ENCODE results near the gene NOXA1. TPM values are rescaled to one million over a fixed set of nuclear protein-coding genes. Genes with fewer than 3 reads are reported as not detected.

The NOXA1 gene
- total RNA-seq, 1 donor from 2014 or later: 0.50 TPM

DNA sequence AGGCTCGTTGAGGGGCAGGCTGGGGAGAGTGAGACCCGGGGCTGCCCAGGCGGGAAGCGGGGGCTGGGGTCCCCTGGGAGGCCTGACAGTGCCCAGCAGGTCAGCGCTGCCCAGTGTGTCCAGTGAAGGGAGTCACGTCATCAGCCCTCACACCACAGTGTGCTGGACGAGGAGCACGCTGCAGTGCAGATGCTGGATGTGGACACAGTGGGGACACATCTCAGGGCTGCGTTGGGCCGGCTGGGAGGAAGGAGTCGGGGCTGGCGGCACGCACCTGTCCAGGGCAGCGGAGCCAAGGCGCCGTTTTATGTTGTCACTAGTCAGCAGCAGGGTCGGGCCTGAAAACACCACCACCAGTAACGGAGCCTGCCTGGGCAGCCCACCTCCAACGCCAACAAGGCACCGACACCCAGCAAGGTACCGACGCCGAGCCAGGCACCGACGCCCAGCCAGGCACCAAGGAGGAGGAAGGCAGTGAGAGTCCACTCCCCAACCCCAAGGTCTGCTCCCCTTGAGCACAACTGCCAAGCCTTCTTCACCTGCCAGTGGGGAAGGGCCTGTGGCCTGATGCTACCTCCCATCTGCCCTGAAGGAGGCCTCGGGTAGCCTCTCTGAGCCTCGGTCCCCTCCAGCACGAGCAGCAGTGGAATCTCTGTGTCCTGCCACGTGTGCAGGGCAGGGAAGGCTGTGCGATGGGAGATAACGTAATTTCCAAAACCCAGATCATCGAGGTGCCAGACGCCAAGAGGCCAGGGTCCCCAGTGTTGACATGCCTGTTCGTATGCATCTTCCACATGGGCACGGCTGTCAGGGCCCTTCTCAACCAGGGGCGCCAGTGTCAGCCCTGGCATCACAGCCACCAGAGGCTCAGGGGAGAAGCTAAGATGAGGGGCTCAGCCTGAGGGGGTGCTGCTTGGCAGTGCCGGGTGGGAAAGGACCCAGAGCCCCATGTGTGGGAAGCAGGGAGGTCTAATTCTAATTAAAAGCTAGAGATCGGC is 57.8 kb downstream of the NOXA1 start:
- H3K9me3 ChIP-seq (ENCODE audit: insufficient read depth, low read depth, low read length): peaks cover under 1% of the 10 kb centered on the region
- H2AFZ ChIP-seq (ENCODE audit: low read depth, low read length): no peak overlapping the region
- Mint-ChIP-seq H3K4me1 (ENCODE audit: low read depth, unreplicated experiment) (peaks cover 7% of the 10 kb centered on the region), H3K27me3 (ENCODE audit: low read depth, unreplicated experiment) (peaks cover 8% of the 10 kb centered on the region), H3K27ac (ENCODE audit: unreplicated experiment) (no peak overlapping the region), H3K9me3 (ENCODE audit: unreplicated experiment) (peaks cover 2% of the 10 kb centered on the region), H3K36me3 (ENCODE audit: low read depth, unreplicated experiment) (peaks cover 6% of the 10 kb centered on the region), H3K4me3 (ENCODE audit: unreplicated experiment) (no peak overlapping the region)
- no peaks in the 10 kb centered on the region for H3K27me3 ChIP-seq (ENCODE audit: insufficient read depth, low read length)
- H4K20me1 ChIP-seq (ENCODE audit: insufficient read depth, low read length): no peaks in the 10 kb centered on the region
- no peak for FAIRE-seq
- H3K4me2 ChIP-seq (ENCODE audit: low read length): no peak overlapping the region
- TF ChIP-seq, protein P1, sequence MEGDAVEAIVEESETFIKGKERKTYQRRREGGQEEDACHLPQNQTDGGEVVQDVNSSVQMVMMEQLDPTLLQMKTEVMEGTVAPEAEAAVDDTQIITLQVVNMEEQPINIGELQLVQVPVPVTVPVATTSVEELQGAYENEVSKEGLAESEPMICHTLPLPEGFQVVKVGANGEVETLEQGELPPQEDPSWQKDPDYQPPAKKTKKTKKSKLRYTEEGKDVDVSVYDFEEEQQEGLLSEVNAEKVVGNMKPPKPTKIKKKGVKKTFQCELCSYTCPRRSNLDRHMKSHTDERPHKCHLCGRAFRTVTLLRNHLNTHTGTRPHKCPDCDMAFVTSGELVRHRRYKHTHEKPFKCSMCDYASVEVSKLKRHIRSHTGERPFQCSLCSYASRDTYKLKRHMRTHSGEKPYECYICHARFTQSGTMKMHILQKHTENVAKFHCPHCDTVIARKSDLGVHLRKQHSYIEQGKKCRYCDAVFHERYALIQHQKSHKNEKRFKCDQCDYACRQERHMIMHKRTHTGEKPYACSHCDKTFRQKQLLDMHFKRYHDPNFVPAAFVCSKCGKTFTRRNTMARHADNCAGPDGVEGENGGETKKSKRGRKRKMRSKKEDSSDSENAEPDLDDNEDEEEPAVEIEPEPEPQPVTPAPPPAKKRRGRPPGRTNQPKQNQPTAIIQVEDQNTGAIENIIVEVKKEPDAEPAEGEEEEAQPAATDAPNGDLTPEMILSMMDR (IDR thresholded peaks at IDR 0.05; ENCODE audit: insufficient read depth, low read depth, low read length): no peak
- no peak for TF ChIP-seq EZH2 (IDR thresholded peaks at IDR 0.05; ENCODE audit: insufficient read depth, low read length)
- H3K36me3 ChIP-seq (ENCODE audit: insufficient read depth, low read length): no peaks in the 10 kb centered on the region
- peaks cover 10% of the 10 kb centered on the region for H3K4me1 ChIP-seq (ENCODE audit: insufficient read depth, low read length)
- no peak for DNase-seq (ENCODE audit: low read depth)
- no peak overlapping the region for H3K27ac ChIP-seq (ENCODE audit: low read depth, low read length)
- H3K9ac ChIP-seq (ENCODE audit: low read length): no peak overlapping the region
- no peaks in the 10 kb centered on the region for H3K79me2 ChIP-seq (ENCODE audit: insufficient read depth, low read length)
- H3K4me3 ChIP-seq (ENCODE audit: insufficient read depth, low read depth, low read length): no peak overlapping the region

DNA sequence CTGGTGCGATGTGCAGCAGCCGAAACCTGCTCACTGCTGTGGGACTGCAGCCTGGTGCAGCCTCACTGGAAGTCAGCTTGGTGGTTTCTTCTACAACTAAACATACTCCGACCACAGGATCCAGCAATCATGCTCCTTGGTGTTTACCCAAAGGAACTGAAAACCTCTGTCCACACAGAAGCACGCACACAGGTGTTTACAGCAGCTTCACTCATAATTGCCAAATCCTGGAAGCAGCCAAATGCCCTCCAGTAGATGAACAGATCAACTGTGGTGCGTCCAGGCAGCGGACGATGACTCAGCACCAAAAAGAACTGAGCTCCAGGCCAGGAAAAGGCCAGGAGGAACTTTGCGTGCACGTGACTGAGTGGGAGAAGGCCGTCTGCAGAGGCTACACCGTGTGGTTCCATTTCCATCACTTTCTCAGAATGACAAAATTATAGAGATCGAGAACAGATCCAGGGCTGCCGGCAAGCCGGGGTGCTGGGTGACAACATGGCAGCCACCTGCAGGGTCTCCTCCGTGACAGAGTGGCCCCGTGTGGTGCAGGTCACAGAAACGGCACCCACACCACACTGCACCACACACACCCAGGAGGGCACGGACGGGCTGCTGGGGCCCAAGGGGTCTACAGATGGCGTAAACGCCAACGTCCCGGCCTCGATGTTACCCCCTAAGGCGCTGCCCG is 59.0 kb downstream of the NOXA1 start:
- Histone ChIP-seq H3K4me2 (ENCODE audit: low read length) (peak overlapping the region; percentile 49), H3K9me3 (ENCODE audit: insufficient read depth, low read depth, low read length) (no peaks in the 10 kb centered on the region), H3K4me3 (ENCODE audit: insufficient read depth, low read depth, low read length) (no peak overlapping the region), H3K27ac (ENCODE audit: low read depth, low read length) (no peak overlapping the region), H3K27me3 (ENCODE audit: insufficient read depth, low read length) (no peaks in the 10 kb centered on the region), H4K20me1 (ENCODE audit: insufficient read depth, low read length) (no peaks in the 10 kb centered on the region), H3K4me1 (ENCODE audit: insufficient read depth, low read length) (peaks cover 10% of the 10 kb centered on the region), H3K9ac (ENCODE audit: low read length) (no peak overlapping the region), H2AFZ (ENCODE audit: low read depth, low read length) (peak overlapping the region; percentile 19), H3K79me2 (ENCODE audit: insufficient read depth, low read length) (no peaks in the 10 kb centered on the region), H3K36me3 (ENCODE audit: insufficient read depth, low read length) (no peaks in the 10 kb centered on the region)
- peaks cover 9% of the 10 kb centered on the region for H3K27me3 Mint-ChIP-seq (ENCODE audit: low read depth, unreplicated experiment)
- DNase-seq (ENCODE audit: low read depth) (peak; percentile 81), FAIRE-seq (no peak)
- TF ChIP-seq, protein P1 (IDR thresholded peaks at IDR 0.05; ENCODE audit: insufficient read depth, low read depth, low read length): no peak
- TF ChIP-seq EZH2 (IDR thresholded peaks at IDR 0.05; ENCODE audit: insufficient read depth, low read length): no peak
- peaks cover 7% of the 10 kb centered on the region for H3K4me1 Mint-ChIP-seq (ENCODE audit: low read depth, unreplicated experiment)
- peaks cover 3% of the 10 kb centered on the region for H3K36me3 Mint-ChIP-seq (ENCODE audit: low read depth, unreplicated experiment)
- H3K27ac Mint-ChIP-seq (ENCODE audit: unreplicated experiment): no peak overlapping the region
- no peak overlapping the region for H3K4me3 Mint-ChIP-seq (ENCODE audit: unreplicated experiment)
- no peaks in the 10 kb centered on the region for H3K9me3 Mint-ChIP-seq (ENCODE audit: unreplicated experiment)

Small RNA genes within 50 kb of the gene (microRNA-seq; reads per million reads assigned to microRNA genes)
- 11.8 reads per million, percentile 39 among the genes with 10 or more reads in this experiment for gene MIR7114

Other genes starting within 250 kb of the NOXA1 start
- gene ANAPC2, start 234.8 kb upstream of the NOXA1 start, total RNA-seq: 39.2 and 39.7 TPM in 2 replicates
- gene SSNA1, start 234.7 kb upstream of the NOXA1 start, total RNA-seq: 49.1 and 52.7 TPM in 2 replicates
- 16.0 and 17.2 TPM in 2 replicates for gene TPRN, start 222.7 kb upstream of the NOXA1 start, total RNA-seq
- 28.7 and 30.9 TPM in 2 replicates for gene TMEM203, start 217.7 kb upstream of the NOXA1 start, total RNA-seq
- gene NDOR1, start 217.7 kb upstream of the NOXA1 start, total RNA-seq: 13.7 and 14.5 TPM in 2 replicates
- 4.3 and 4.9 TPM in 2 replicates for gene RNF208, start 201.2 kb upstream of the NOXA1 start, total RNA-seq
- 1.2 and 1.3 TPM in 2 replicates for gene CYSRT1, start 198.2 kb upstream of the NOXA1 start, total RNA-seq
- gene RNF224, start 195.9 kb upstream of the NOXA1 start, total RNA-seq: 0.17 TPM in 1 of 2 replicates, not detected in the other
- 0.09 TPM in 1 of 2 replicates, not detected in the other for gene SLC34A3, start 192.5 kb upstream of the NOXA1 start, total RNA-seq
- gene TUBB4B, start 182.1 kb upstream of the NOXA1 start, total RNA-seq: 188 and 218 TPM in 2 replicates
- not detected in 2 replicates for gene STPG3, start 172.1 kb upstream of the NOXA1 start, total RNA-seq
- gene NELFB, start 168.1 kb upstream of the NOXA1 start, total RNA-seq: 45.8 and 48.9 TPM in 2 replicates
- 10.8 and 11.8 TPM in 2 replicates for gene TOR4A, start 145.7 kb upstream of the NOXA1 start, total RNA-seq
- gene NRARP, start 121.1 kb upstream of the NOXA1 start, total RNA-seq: 6.9 and 7.3 TPM in 2 replicates
- gene EXD3, start 231 bp upstream of the NOXA1 start, total RNA-seq: 8.5 and 9.4 TPM in 2 replicates
- 0.11 TPM in 1 of 2 replicates, not detected in the other for gene ENTPD8, start 18.0 kb downstream of the NOXA1 start, total RNA-seq
- 48.8 and 50.5 TPM in 2 replicates for gene NSMF, start 35.9 kb downstream of the NOXA1 start, total RNA-seq
- gene PNPLA7, start 127.0 kb downstream of the NOXA1 start, total RNA-seq: 2.6 and 2.9 TPM in 2 replicates
- 58.6 and 62.9 TPM in 2 replicates for gene MRPL41, start 128.5 kb downstream of the NOXA1 start, total RNA-seq
- gene DPH7, start 155.5 kb downstream of the NOXA1 start, total RNA-seq: 34.4 and 35.4 TPM in 2 replicates
- 31.1 and 34.0 TPM in 2 replicates for gene ZMYND19, start 167.1 kb downstream of the NOXA1 start, total RNA-seq
- 13.9 and 14.2 TPM in 2 replicates for gene ARRDC1, start 182.3 kb downstream of the NOXA1 start, total RNA-seq
- gene EHMT1, start 195.6 kb downstream of the NOXA1 start, total RNA-seq: 56.4 and 64.5 TPM in 2 replicates